RWPE1 (cell line): ENCODE data around the gene AKT2.

ENCODE experiments used
- CTCF ChIA-PET: fragments of 350-600 bp; sonication (Branson Sonifier 250); formaldehyde crosslinking; extraction: SDS; loops from one replicate; lab custom pipeline; 2021; lab: Yijun Ruan, JAX
- POLR2A ChIA-PET: fragments of 400-600 bp; formaldehyde crosslinking; extraction: SDS; loops from one replicate; lab custom pipeline; 2020; ENCODE audit warnings: antibody characterized with exemption; ENCODE audit not compliant: low non-redundant PET; lab: Yijun Ruan, JAX
- DNase-seq: peaks from one replicate; pipeline ENCODE4 v3.0.0; 2012; ENCODE audit warnings: low spot score
- H3K27ac ChIP-seq: fragments of 450-650 bp; 2 replicates; pipeline ENCODE4 v1.5.1; 2017
- TF ChIP-seq, protein P1 (sequence below): fragments of 450-650 bp; conservative IDR thresholded peaks from 2 replicates; pipeline ENCODE4 v1.5.1; 2017; ENCODE audit warnings: low read depth, mild to moderate bottlenecking

Gene AKT2

DNA sequence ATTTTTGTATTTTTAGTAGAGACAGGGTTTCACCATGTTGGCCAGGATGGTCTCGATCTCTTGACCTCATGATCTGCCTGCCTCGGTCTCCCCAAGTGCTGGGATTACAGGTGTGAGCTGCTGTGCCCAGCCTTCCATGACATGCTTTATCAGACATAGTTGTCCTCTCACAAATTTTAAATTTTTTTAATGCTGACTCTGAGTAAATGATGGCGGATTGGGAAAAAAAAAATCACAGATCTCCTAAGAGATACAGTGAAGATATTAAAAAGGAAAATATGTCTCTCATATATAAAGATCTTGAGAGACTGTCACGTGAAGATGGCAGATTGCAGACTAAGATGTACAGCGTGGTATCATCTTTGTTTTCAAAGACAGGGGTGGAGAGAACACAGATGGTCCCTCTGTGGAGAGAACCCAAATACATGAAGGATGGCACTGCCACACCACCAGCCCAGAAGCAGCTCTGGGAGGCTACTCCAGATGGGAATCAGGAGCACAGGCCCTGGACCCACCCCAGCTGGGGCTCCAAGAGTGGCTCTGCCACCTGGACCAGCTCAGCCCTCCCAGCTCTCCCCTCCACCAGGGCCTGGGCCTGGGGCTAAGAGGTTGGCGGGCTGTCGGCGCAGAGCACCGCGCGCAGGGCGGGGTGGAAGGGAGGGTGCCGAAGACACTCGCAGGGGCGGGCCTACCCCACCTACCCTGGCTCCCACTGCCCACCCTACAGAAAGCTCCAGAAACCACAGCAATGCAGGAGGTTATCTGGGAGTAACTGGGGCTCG, 38.7 kb downstream of the AKT2 start:
- TF ChIP-seq, protein P1, sequence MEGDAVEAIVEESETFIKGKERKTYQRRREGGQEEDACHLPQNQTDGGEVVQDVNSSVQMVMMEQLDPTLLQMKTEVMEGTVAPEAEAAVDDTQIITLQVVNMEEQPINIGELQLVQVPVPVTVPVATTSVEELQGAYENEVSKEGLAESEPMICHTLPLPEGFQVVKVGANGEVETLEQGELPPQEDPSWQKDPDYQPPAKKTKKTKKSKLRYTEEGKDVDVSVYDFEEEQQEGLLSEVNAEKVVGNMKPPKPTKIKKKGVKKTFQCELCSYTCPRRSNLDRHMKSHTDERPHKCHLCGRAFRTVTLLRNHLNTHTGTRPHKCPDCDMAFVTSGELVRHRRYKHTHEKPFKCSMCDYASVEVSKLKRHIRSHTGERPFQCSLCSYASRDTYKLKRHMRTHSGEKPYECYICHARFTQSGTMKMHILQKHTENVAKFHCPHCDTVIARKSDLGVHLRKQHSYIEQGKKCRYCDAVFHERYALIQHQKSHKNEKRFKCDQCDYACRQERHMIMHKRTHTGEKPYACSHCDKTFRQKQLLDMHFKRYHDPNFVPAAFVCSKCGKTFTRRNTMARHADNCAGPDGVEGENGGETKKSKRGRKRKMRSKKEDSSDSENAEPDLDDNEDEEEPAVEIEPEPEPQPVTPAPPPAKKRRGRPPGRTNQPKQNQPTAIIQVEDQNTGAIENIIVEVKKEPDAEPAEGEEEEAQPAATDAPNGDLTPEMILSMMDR = no peak
- POLR2A ChIA-PET = no interaction called here
- H3K27ac ChIP-seq = peak overlapping the region; percentile 9; the same call in 1 of the 2 replicates
- no peak for DNase-seq
- CTCF ChIA-PET = interaction anchor here (0.5 to 0.6 kb wide), 2 partner anchors 17 to 57 kb away, joined by 3 to 5 read pairs; no protein-coding TSS in a partner anchor

DNA sequence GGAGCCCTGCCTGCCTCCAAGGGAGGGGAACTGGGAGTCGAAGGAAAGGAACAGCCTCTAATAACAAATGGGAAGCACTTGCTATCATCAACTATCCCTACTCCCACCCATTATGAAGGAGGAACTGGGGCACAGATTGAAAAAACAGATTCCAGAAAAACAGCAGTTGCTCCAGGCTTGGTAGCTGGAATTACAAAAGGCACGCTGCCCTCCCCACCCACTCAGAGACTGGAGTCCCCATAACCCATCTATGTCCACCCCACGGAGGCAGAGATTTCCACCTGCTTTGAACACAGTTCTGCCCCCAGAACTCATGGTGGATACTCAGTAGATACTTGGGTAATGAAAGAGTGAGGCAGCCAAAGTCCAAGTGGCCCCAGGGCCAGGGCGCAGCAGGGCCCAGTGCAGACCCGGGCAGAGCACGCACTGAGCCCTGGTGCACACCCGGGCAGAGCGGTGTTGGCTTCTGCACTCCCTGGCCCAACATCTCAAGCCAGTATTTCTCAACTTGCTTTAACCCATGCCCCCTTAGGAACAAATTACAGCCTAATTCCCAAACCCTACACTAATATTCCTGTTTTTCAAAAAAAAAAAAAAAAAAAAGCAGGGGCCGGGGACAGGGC, 39.5 kb downstream of the AKT2 start:
- ChIA-PET POLR2A (no interaction called here), CTCF (interaction anchor here (0.6 kb wide), 1 partner anchor 18 kb away, joined by 5 read pairs; no protein-coding TSS in a partner anchor)
- H3K27ac ChIP-seq = peak overlapping the region; percentile 47; the same call in 1 of the 2 replicates
- TF ChIP-seq, protein P1 = no peak
- DNase-seq = no peak

DNA sequence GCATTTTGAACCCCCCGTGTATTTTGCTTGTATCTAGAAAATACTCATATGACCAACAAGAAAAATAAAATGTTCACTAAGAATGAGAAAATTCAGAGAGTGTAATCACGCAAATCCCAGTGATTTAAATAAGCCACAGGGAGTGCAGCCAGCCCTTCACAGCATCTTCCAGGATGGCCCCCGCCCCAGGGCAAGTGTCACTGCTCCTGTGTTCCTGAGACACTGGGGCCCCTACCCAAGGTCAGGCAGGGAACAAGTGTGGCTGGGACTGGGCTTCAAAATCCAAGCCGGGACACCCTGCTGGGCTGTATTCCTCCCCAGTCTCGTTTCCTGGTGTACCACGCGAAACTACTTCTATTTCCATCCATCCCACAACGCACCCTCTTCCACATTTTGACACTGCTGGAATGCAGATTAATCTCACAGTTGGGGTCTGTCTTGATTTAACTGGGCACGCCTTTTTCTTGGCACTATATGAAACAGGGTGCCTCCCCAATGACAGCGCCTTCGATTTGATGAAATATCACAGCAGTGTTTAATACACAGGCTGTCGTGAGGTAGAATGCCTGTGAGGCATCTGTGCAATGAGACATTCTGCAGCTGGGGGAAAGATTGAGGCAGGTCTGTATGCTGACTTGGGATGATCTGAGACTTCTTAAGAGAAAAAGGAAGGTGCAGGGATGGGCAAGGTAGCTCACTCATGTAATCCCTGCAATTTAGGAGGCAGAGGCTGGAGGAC, 40.4 kb downstream of the AKT2 start:
- ChIA-PET CTCF (no interaction called here), POLR2A (interaction anchor here (0.7 kb wide), 1 partner anchor 139 kb away, joined by 3 read pairs; no protein-coding TSS in a partner anchor)
- H3K27ac ChIP-seq = 0 out of 2 replicates have a peak overlapping the region, but pooled peaks have one; percentile 15
- TF ChIP-seq, protein P1 = no peak
- DNase-seq = no peak

DNA sequence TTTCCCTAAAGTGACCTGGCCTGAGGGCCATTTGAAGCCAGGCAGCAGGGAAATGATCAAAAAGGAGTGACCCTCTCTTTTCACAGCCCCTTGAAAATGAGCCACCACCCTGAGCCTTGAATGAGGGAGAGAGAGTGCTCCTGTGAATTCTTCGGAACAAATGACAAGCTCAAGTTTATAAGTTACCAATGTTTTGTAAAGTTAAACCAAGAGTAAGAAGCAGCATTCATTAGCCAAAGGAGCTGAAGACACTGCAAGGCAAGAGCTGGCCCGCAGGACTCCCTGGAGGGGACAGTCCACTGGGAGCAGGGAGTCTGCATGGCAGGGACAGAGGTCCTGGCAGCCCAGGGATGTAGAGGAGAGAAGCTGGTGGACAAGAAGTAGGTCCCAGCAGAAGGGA, 42.0 kb downstream of the AKT2 start:
- ChIA-PET POLR2A (interaction anchor here (0.7 kb wide), 1 partner anchor 168 kb away, joined by 4 read pairs; no protein-coding TSS in a partner anchor), CTCF (no interaction called here)
- TF ChIP-seq, protein P1 = no peak
- no peak for DNase-seq
- H3K27ac ChIP-seq = no peak overlapping the region

DNA sequence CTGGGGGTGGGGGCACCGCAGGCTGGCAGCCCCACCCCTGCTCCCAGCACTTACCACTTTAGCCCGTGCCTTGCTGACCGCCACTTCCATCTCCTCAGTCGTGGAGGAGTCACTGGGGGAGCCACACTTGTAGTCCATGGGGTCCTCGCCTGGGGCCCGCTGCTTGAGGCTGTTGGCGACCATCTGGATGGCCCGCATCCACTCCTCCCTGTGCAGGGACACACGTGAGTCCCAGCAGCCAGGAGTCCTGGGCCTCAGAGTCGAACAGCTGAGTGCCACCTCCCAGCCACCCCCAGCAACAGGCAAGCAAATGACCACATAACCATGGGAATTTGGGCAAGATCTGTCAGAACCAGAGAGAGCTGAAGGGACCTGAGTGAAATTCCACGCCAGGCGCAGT, 42.7 kb downstream of the AKT2 start:
- DNase-seq = no peak
- H3K27ac ChIP-seq = 0 out of 2 replicates have a peak overlapping the region, but pooled peaks have one; percentile 7
- ChIA-PET POLR2A (no interaction called here), CTCF (no interaction called here)
- TF ChIP-seq, protein P1 = no peak
